ENCODE data around the gene CRHR2.

DNA sequence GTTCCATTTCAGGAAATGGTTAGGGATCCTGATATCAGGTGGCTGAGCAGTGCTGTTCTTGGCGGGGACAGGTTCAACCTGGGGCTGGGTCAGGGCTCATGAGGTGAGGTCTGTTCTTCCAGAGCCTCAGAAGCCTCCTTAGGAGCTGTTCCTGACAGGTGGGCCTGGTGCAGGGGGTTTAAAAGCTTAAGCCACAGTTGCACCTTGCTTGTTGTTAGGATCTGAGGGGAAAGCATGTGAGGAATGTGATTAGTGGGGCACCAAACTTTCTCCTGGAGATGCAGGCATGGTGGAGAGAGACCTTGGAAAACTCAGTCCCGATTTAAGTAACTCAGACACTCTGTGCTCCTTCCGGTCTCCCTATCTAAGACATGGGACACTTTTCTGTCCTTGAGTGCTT lies 18.7 kb upstream of the CRHR2 start:
- TF ChIP-seq, protein P1, sequence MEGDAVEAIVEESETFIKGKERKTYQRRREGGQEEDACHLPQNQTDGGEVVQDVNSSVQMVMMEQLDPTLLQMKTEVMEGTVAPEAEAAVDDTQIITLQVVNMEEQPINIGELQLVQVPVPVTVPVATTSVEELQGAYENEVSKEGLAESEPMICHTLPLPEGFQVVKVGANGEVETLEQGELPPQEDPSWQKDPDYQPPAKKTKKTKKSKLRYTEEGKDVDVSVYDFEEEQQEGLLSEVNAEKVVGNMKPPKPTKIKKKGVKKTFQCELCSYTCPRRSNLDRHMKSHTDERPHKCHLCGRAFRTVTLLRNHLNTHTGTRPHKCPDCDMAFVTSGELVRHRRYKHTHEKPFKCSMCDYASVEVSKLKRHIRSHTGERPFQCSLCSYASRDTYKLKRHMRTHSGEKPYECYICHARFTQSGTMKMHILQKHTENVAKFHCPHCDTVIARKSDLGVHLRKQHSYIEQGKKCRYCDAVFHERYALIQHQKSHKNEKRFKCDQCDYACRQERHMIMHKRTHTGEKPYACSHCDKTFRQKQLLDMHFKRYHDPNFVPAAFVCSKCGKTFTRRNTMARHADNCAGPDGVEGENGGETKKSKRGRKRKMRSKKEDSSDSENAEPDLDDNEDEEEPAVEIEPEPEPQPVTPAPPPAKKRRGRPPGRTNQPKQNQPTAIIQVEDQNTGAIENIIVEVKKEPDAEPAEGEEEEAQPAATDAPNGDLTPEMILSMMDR (conservative IDR thresholded peaks at IDR 0.05; ENCODE audit: low read depth, low read length), result no peak
- no peak for TF ChIP-seq POLR2A (IDR thresholded peaks at IDR 0.05; ENCODE audit: low read depth, low read length)
- no peak for TF ChIP-seq RAD21 (IDR thresholded peaks at IDR 0.05; ENCODE audit: low read length)
- TF ChIP-seq MXI1 (IDR thresholded peaks at IDR 0.05; ENCODE audit: borderline replicate concordance, low read depth, low read length), result no peak
- TF ChIP-seq RFX5 (IDR thresholded peaks at IDR 0.05; ENCODE audit: low read depth, low read length), result no peak
- TF ChIP-seq CEBPB (IDR thresholded peaks at IDR 0.05; ENCODE audit: low read depth, low read length), result no peak
- TF ChIP-seq MAFK (IDR thresholded peaks at IDR 0.05; ENCODE audit: low read depth, low read length), result no peak
- TF ChIP-seq, protein P2, sequence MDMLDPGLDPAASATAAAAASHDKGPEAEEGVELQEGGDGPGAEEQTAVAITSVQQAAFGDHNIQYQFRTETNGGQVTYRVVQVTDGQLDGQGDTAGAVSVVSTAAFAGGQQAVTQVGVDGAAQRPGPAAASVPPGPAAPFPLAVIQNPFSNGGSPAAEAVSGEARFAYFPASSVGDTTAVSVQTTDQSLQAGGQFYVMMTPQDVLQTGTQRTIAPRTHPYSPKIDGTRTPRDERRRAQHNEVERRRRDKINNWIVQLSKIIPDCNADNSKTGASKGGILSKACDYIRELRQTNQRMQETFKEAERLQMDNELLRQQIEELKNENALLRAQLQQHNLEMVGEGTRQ (IDR thresholded peaks at IDR 0.05; ENCODE audit: low read depth, low read length), result no peak
- no peak for TF ChIP-seq CHD1 (IDR thresholded peaks at IDR 0.05; ENCODE audit: low read depth, low read length)
- TF ChIP-seq SMC3 (IDR thresholded peaks at IDR 0.05; ENCODE audit: low read depth, low read length), result no peak
- no peak for TF ChIP-seq MAZ (IDR thresholded peaks at IDR 0.05; ENCODE audit: borderline replicate concordance, low read depth, low read length)
